GM21786 (cell line): ENCODE measurements around the gene ADAM10.

Experiments
- ATAC-seq: cut with Tn5 transposase; IDR thresholded peaks from one replicate; pipeline ENCODE4 v1.9.1; 2021; ENCODE audit not compliant: unreplicated experiment

Gene ADAM10

GRCh38 chr15:58541410-58542087, 208.0 kb downstream of the ADAM10 start:
- ATAC-seq, result no peak

- no peak for ATAC-seq
These were observed 210.0 kb downstream of the ADAM10 start for GRCh38 chr15:58539548-58539947.

- ATAC-seq, result no peak
These were observed 210.6 kb downstream of the ADAM10 start for GRCh38 chr15:58538901-58539300.
